ENCODE data around the gene ABCD2.

The ABCD2 gene

GRCh38 chr12:39622306-39622705 is 2.7 kb upstream of the ABCD2 start:
- H3K27ac ChIP-seq (ENCODE audit: low read depth, low read length): no peak overlapping the region
- no peaks in the 10 kb centered on the region for H3K36me3 ChIP-seq (ENCODE audit: control insufficient read depth in 1 of 2, insufficient read depth in 2 of 2, low read length in 2 of 2)
- no peak overlapping the region for H3K4ac ChIP-seq (ENCODE audit: low read depth, low read length)
- no peak overlapping the region for H3K18ac ChIP-seq (ENCODE audit: low read length)
- no peaks in the 10 kb centered on the region for H3K79me1 ChIP-seq (ENCODE audit: low read length)
- no peak overlapping the region for H3K14ac ChIP-seq (ENCODE audit: low read length)
- no peaks in the 10 kb centered on the region for H3K4me1 ChIP-seq (ENCODE audit: control insufficient read depth in 1 of 2, insufficient read depth in 2 of 2, low read length in 2 of 2)
- H2AFZ ChIP-seq (ENCODE audit: insufficient read depth, low read length, poor library complexity): no peak overlapping the region
- H2BK120ac ChIP-seq (ENCODE audit: insufficient read depth, low read length, poor library complexity): no peak overlapping the region
- DNase-seq: no peak
- H4K91ac ChIP-seq (ENCODE audit: low read depth, low read length): no peak overlapping the region
- H3K9ac ChIP-seq (ENCODE audit: low read length): no peak overlapping the region
- WGBS (ENCODE audit: extremely low coverage, insufficient coverage, insufficient read length): no CpG with 5 or more reads among the region's 1 CpG
- no peak overlapping the region for H2BK5ac ChIP-seq (ENCODE audit: low read depth, low read length, poor library complexity)
- no peak overlapping the region for H3K23ac ChIP-seq (ENCODE audit: low read length)
- no peaks in the 10 kb centered on the region for H3K27me3 ChIP-seq (ENCODE audit: insufficient read depth, low read length)
- H3K4me2 ChIP-seq (ENCODE audit: low read length): no peak overlapping the region
- no peak overlapping the region for H4K12ac ChIP-seq (ENCODE audit: low read depth, low read length)
- no peak overlapping the region for H2AK5ac ChIP-seq (ENCODE audit: low read length)
- H3K4me3 ChIP-seq (ENCODE audit: low read depth, low read length): no peak overlapping the region
- H4K8ac ChIP-seq (ENCODE audit: low read depth, low read length): no peak overlapping the region
- no peaks in the 10 kb centered on the region for H3K79me2 ChIP-seq (ENCODE audit: control insufficient read depth, insufficient read depth, low read length, poor library complexity)
- no peaks in the 10 kb centered on the region for H3K9me3 ChIP-seq (ENCODE audit: insufficient read depth, low read depth, low read length)
- H2BK12ac ChIP-seq (ENCODE audit: low read length): no peak overlapping the region

- H3K4me3 ChIP-seq (ENCODE audit: low read depth, low read length): no peak overlapping the region
- no peak overlapping the region for H3K23ac ChIP-seq (ENCODE audit: low read length)
- no peaks in the 10 kb centered on the region for H3K79me2 ChIP-seq (ENCODE audit: control insufficient read depth, insufficient read depth, low read length, poor library complexity)
- H3K27ac ChIP-seq (ENCODE audit: low read depth, low read length): no peak overlapping the region
- no peak for DNase-seq
- H2AK5ac ChIP-seq (ENCODE audit: low read length): no peak overlapping the region
- no peak overlapping the region for H3K14ac ChIP-seq (ENCODE audit: low read length)
- no peaks in the 10 kb centered on the region for H3K36me3 ChIP-seq (ENCODE audit: control insufficient read depth in 1 of 2, insufficient read depth in 2 of 2, low read length in 2 of 2)
- no peaks in the 10 kb centered on the region for H3K79me1 ChIP-seq (ENCODE audit: low read length)
- H2BK5ac ChIP-seq (ENCODE audit: low read depth, low read length, poor library complexity): no peak overlapping the region
- H4K8ac ChIP-seq (ENCODE audit: low read depth, low read length): no peak overlapping the region
- H3K4me2 ChIP-seq (ENCODE audit: low read length): no peak overlapping the region
- no peak overlapping the region for H4K91ac ChIP-seq (ENCODE audit: low read depth, low read length)
- no peak overlapping the region for H2BK120ac ChIP-seq (ENCODE audit: insufficient read depth, low read length, poor library complexity)
- H3K27me3 ChIP-seq (ENCODE audit: insufficient read depth, low read length): no peaks in the 10 kb centered on the region
- H3K4ac ChIP-seq (ENCODE audit: low read depth, low read length): no peak overlapping the region
- H3K18ac ChIP-seq (ENCODE audit: low read length): no peak overlapping the region
- H3K4me1 ChIP-seq (ENCODE audit: control insufficient read depth in 1 of 2, insufficient read depth in 2 of 2, low read length in 2 of 2): no peaks in the 10 kb centered on the region
- H3K9ac ChIP-seq (ENCODE audit: low read length): no peak overlapping the region
- H2AFZ ChIP-seq (ENCODE audit: insufficient read depth, low read length, poor library complexity): no peak overlapping the region
- H4K12ac ChIP-seq (ENCODE audit: low read depth, low read length): no peak overlapping the region
- no peak overlapping the region for H2BK12ac ChIP-seq (ENCODE audit: low read length)
- H3K9me3 ChIP-seq (ENCODE audit: insufficient read depth, low read depth, low read length): no peaks in the 10 kb centered on the region
Measured at GRCh38 chr12:39621670-39622069, 2.1 kb upstream of the ABCD2 start.

GRCh38 chr12:39620659-39621658 is 1.4 kb upstream of the ABCD2 start:
- WGBS (ENCODE audit: extremely low coverage, insufficient coverage, insufficient read length): no CpG with 5 or more reads among the region's 11 CpGs
- no peak overlapping the region for H4K12ac ChIP-seq (ENCODE audit: low read depth, low read length)

GRCh38 chr12:39619316-39619659 is 315 bp downstream of the ABCD2 start:
- Histone ChIP-seq H3K23ac (ENCODE audit: low read length) (no peak overlapping the region), H3K4ac (ENCODE audit: low read depth, low read length) (no peak overlapping the region)
- WGBS (ENCODE audit: extremely low coverage, insufficient coverage, insufficient read length): no CpG with 5 or more reads among the region's 10 CpGs

More at GRCh38 chr12:39620659-39621658, 1.4 kb upstream of the ABCD2 start:
- Histone ChIP-seq H3K36me3 (ENCODE audit: control insufficient read depth in 1 of 2, insufficient read depth in 2 of 2, low read length in 2 of 2) (no peaks in the 10 kb centered on the region), H3K18ac (ENCODE audit: low read length) (no peak overlapping the region), H3K14ac (ENCODE audit: low read length) (no peak overlapping the region), H4K91ac (ENCODE audit: low read depth, low read length) (no peak overlapping the region), H3K4me3 (ENCODE audit: low read depth, low read length) (no peak overlapping the region), H3K27ac (ENCODE audit: low read depth, low read length) (no peak overlapping the region), H3K4me1 (ENCODE audit: control insufficient read depth in 1 of 2, insufficient read depth in 2 of 2, low read length in 2 of 2) (no peaks in the 10 kb centered on the region), H2BK12ac (ENCODE audit: low read length) (no peak overlapping the region), H3K79me2 (ENCODE audit: control insufficient read depth, insufficient read depth, low read length, poor library complexity) (no peaks in the 10 kb centered on the region), H2BK5ac (ENCODE audit: low read depth, low read length, poor library complexity) (no peak overlapping the region), H3K27me3 (ENCODE audit: insufficient read depth, low read length) (no peaks in the 10 kb centered on the region), H2AFZ (ENCODE audit: insufficient read depth, low read length, poor library complexity) (no peak overlapping the region), H3K23ac (ENCODE audit: low read length) (no peak overlapping the region), H2AK5ac (ENCODE audit: low read length) (no peak overlapping the region), H4K8ac (ENCODE audit: low read depth, low read length) (no peak overlapping the region), H3K9me3 (ENCODE audit: insufficient read depth, low read depth, low read length) (no peaks in the 10 kb centered on the region), H3K9ac (ENCODE audit: low read length) (no peak overlapping the region), H2BK120ac (ENCODE audit: insufficient read depth, low read length, poor library complexity) (no peak overlapping the region), H3K79me1 (ENCODE audit: low read length) (no peaks in the 10 kb centered on the region), H3K4me2 (ENCODE audit: low read length) (no peak overlapping the region), H3K4ac (ENCODE audit: low read depth, low read length) (no peak overlapping the region)
- DNase-seq: no peak

More at GRCh38 chr12:39619316-39619659, 315 bp downstream of the ABCD2 start:
- H3K4me3 ChIP-seq (ENCODE audit: low read depth, low read length): no peak overlapping the region
- no peak overlapping the region for H3K14ac ChIP-seq (ENCODE audit: low read length)
- no peak overlapping the region for H3K9ac ChIP-seq (ENCODE audit: low read length)
- H4K8ac ChIP-seq (ENCODE audit: low read depth, low read length): no peak overlapping the region
- H3K79me2 ChIP-seq (ENCODE audit: control insufficient read depth, insufficient read depth, low read length, poor library complexity): no peaks in the 10 kb centered on the region
- H3K79me1 ChIP-seq (ENCODE audit: low read length): no peaks in the 10 kb centered on the region
- H3K4me1 ChIP-seq (ENCODE audit: control insufficient read depth in 1 of 2, insufficient read depth in 2 of 2, low read length in 2 of 2): no peaks in the 10 kb centered on the region
- no peak overlapping the region for H2BK120ac ChIP-seq (ENCODE audit: insufficient read depth, low read length, poor library complexity)
- H2AK5ac ChIP-seq (ENCODE audit: low read length): no peak overlapping the region
- H2BK12ac ChIP-seq (ENCODE audit: low read length): no peak overlapping the region
- H4K12ac ChIP-seq (ENCODE audit: low read depth, low read length): no peak overlapping the region
- H3K36me3 ChIP-seq (ENCODE audit: control insufficient read depth in 1 of 2, insufficient read depth in 2 of 2, low read length in 2 of 2): no peaks in the 10 kb centered on the region
- no peak overlapping the region for H2BK5ac ChIP-seq (ENCODE audit: low read depth, low read length, poor library complexity)
- DNase-seq: no peak
- no peak overlapping the region for H3K18ac ChIP-seq (ENCODE audit: low read length)
- no peaks in the 10 kb centered on the region for H3K27me3 ChIP-seq (ENCODE audit: insufficient read depth, low read length)
- no peak overlapping the region for H4K91ac ChIP-seq (ENCODE audit: low read depth, low read length)
- peak overlapping the region; percentile 67 for H2AFZ ChIP-seq (ENCODE audit: insufficient read depth, low read length, poor library complexity)
- peak overlapping the region; percentile 74 for H3K4me2 ChIP-seq (ENCODE audit: low read length)
- no peak overlapping the region for H3K27ac ChIP-seq (ENCODE audit: low read depth, low read length)
- H3K9me3 ChIP-seq (ENCODE audit: insufficient read depth, low read depth, low read length): no peaks in the 10 kb centered on the region

Measured in trophoblast cell (in vitro differentiated cells and primary cell).